GM10248 (cell line): ENCODE data around the gene MLF2.
A peak's percentile ranks its signal among the peaks of the same experiment; 100 is the strongest.

Source experiments
- CTCF ChIA-PET: fragments of 300-600 bp; sonication (Branson Sonifier 250); formaldehyde crosslinking; extraction: SDS; loops from one replicate; lab custom pipeline; 2021; ENCODE audit warnings: antibody characterized with exemption; lab: Yijun Ruan, JAX
- POLR2A ChIA-PET: fragments of 350-650 bp; sonication (Branson Sonifier 250); formaldehyde crosslinking; extraction: SDS; loops from one replicate; lab custom pipeline; 2020; ENCODE audit warnings: antibody characterized with exemption; lab: Yijun Ruan, JAX
- DNase-seq: peaks from one replicate; pipeline ENCODE4 v3.0.0; 2012; ENCODE audit errors: extremely low spot score
- TF ChIP-seq, protein P1 (sequence below): IDR thresholded peaks from 2 replicates; pipeline ENCODE4 v1.5.1; 2012; ENCODE audit warnings: mild to moderate bottlenecking, low read depth; ENCODE audit errors: extremely low read depth, missing control alignments, control extremely low read depth

The MLF2 gene

DNA sequence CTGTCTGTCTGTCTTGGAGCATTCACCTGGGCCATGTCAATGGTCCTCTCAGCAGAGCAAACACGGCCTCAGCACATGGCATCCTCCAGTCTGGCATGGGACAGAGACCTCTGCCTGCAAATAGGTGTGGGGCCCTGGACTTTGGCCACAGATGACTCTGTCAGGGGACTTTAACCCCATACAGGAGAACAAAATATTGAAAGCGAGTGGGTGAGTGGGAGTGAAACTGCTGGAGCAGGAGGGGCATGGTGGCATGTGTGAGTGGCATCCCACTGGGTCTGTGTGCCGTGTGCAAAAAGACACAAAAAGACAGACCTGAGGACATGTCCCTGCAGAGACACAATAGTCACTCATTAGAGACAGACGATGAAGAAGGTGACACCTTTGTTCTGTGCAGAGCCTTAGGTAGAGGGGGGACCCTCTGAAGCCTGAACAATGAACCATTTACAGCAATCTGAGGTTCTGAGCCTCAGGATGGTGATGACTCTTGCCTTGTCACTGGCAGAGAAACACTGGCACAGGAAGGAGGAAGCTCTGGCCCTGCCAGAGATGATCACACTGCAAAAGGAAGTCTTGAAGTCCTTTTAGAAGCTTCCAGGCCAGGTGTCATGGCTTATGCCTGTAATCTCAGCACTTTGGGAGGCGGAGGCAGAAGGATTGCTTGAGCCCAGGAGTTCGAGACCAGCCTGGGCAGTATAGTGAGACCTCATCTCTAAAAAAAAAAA is 26.9 kb upstream of the MLF2 start:
- TF ChIP-seq, protein P1, sequence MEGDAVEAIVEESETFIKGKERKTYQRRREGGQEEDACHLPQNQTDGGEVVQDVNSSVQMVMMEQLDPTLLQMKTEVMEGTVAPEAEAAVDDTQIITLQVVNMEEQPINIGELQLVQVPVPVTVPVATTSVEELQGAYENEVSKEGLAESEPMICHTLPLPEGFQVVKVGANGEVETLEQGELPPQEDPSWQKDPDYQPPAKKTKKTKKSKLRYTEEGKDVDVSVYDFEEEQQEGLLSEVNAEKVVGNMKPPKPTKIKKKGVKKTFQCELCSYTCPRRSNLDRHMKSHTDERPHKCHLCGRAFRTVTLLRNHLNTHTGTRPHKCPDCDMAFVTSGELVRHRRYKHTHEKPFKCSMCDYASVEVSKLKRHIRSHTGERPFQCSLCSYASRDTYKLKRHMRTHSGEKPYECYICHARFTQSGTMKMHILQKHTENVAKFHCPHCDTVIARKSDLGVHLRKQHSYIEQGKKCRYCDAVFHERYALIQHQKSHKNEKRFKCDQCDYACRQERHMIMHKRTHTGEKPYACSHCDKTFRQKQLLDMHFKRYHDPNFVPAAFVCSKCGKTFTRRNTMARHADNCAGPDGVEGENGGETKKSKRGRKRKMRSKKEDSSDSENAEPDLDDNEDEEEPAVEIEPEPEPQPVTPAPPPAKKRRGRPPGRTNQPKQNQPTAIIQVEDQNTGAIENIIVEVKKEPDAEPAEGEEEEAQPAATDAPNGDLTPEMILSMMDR = no peak
- CTCF ChIA-PET = interaction anchor here (0.9 to 9.3 kb wide), 12 partner anchors 9 to 93 kb away, joined by 3 to 117 read pairs (median 6); partner anchors contain the start of genes CD4, GNB3, GPR162 and LAG3
- POLR2A ChIA-PET = no interaction called here
- no peak for DNase-seq

DNA sequence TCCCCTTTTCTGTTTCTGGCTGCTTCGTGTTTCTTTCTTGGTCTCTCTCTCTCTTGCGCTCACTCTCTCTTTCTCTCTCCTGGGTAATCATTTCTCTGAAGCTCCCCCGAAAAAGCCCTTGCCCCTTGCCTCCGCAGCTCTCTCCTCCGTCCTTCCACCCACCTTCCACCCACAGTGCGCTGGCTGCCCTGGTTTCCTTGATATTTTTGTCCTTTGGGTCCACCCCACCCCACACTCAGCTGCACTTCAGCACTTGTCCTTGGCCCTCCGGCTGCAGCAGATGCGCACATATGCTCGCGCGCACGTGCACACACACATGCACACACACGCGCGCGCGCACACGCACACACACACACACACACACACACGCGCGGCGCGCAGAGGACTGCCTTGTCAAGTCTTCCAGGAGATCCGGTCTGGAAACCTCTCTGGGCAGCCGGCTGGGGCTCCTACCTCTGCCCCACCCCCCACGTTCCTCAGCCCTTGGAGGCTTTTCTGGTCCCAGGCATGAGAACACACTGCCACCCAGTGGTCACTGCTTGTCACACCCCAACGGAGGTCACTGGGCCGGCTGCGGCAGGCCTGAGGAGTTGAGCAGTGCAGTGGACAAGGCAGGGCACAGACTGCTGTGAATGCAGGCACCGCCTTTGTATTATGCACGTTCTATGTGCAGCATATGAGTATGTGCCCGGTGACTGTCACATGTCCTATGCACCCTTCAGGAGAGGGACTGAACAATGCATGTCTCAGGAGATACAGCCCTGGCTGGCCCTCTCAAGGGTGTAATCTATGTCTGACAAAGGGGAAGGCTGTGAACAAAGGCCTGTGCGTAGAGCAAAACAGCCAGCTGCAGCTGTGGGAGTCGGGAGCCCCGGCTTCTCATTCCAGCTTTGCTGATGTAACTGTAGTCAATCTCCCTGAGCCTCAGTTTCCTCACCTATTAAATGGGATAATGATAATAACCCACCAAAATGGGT is 25.9 kb upstream of the MLF2 start:
- CTCF ChIA-PET = interaction anchor here (0.7 to 9.3 kb wide), 21 partner anchors 10 to 175 kb away, joined by 3 to 117 read pairs (median 4); partner anchors contain the start of genes CD4, COPS7A, LAG3 and MLF2
- DNase-seq = peak; percentile 85
- TF ChIP-seq, protein P1 = peak; percentile 99
- POLR2A ChIA-PET = no interaction called here

DNA sequence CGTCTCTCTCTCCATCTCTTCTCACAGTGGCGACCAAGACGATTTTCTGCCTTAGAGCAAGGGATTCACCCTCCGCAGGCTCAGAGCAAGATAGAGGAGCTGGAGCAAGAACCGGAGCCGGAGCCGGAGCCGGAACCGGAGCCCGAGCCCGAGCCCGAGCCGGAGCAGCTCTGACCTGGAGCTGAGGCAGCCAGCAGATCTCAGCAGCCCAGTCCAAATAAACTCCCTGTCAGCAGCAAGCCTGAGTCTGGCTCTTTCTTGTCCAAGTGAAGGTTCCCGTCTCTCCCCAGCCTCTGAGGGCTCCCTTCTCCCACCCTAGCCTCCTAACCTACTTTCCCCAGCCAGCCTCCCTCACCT is 25.3 kb upstream of the MLF2 start:
- no peak for DNase-seq
- POLR2A ChIA-PET = no interaction called here

DNA sequence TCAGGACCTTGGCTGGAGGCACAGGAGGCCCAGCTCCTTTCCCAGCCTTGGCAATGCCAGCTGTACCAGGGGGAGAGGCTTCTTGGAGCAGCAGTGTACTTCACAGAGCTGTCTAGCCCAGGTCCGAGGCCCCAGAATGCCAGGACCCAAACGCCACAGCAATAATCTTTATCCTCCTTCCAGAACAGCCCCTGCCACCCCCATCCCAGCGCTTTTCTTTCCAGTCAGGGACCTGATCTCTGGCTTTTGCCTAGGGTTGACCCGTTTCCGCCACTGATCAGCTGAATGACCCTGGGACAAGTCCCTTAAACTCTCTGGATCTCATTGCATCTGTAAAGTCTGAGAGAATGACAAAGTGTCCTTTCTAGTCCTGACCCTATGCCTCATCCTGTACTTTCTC is 24.4 kb upstream of the MLF2 start:
- no peak for DNase-seq
- CTCF ChIA-PET = interaction anchor here (1.0 to 9.3 kb wide), 9 partner anchors 9 to 173 kb away, joined by 3 to 117 read pairs (median 4); partner anchors contain the start of genes LAG3, MLF2 and PTMS
- TF ChIP-seq, protein P1 = no peak
- POLR2A ChIA-PET = interaction anchor here (1.1 to 1.8 kb wide), 2 partner anchors 10 to 90 kb away, joined by 3 to 5 read pairs; partner anchors contain the start of gene TPI1

More for the DNA sequence above, 25.3 kb upstream of the MLF2 start:
- TF ChIP-seq, protein P1 = no peak
- CTCF ChIA-PET = interaction anchor here (0.7 to 9.3 kb wide), 20 partner anchors 10 to 174 kb away, joined by 3 to 117 read pairs (median 4); partner anchors contain the start of genes CD4, COPS7A, LAG3 and MLF2

DNA sequence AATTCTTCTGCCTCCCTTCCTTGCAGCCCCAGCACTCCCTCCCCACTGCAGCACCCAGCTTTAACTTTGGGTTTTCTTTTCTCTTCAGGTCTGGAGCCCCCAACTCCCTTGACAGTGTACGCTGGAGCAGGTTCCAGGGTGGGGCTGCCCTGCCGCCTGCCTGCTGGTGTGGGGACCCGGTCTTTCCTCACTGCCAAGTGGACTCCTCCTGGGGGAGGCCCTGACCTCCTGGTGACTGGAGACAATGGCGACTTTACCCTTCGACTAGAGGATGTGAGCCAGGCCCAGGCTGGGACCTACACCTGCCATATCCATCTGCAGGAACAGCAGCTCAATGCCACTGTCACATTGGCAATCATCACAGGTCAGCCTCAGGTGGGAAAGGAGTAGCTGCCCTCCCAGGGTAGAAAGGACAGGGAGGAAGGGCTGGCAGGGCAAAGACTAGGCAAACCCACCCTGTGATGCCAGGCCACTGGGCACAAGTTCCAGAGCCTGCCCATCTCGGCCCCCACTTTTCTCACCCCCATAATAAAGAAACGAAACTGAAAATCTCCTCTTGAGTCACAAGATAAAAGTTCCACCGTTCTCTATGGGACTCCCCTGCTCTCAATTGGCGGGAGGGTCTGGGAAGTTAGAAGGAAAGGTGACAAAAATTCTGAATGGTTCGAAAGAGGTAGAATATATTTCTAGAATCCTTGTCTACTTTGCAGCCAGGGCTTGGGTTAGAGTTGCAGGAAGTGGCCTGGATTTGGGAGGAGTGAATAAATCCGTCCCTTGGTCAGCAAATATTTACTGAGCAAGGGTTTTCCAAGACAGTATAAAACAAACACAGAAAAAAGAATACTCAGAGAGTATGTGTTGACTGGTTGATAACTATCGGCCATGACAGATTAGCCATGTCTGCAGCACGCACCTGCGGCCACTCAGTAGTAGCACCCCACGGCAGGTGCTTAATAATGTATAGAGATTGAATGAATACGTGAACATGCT is 22.5 kb upstream of the MLF2 start:
- ChIA-PET POLR2A (interaction anchor here (0.6 to 1.8 kb wide), 2 partner anchors 12 to 92 kb away, joined by 3 to 5 read pairs; partner anchors contain the start of gene TPI1), CTCF (interaction anchor here (0.9 to 9.3 kb wide), 5 partner anchors 7 to 60 kb away, joined by 3 to 117 read pairs (median 4); partner anchors contain the start of genes LAG3, MLF2 and PTMS)
- TF ChIP-seq, protein P1 = no peak
- no peak for DNase-seq
